GM19193 (cell line): ENCODE results near the gene ZNF385C.

Experiments
- POLR2A ChIP-seq: IDR thresholded peaks from 4 replicates; pipeline ENCODE4 v1.6.1; 2011; ENCODE audit not compliant: insufficient read depth, insufficient read length; ENCODE audit errors: extremely low read depth

Gene ZNF385C, protein sequence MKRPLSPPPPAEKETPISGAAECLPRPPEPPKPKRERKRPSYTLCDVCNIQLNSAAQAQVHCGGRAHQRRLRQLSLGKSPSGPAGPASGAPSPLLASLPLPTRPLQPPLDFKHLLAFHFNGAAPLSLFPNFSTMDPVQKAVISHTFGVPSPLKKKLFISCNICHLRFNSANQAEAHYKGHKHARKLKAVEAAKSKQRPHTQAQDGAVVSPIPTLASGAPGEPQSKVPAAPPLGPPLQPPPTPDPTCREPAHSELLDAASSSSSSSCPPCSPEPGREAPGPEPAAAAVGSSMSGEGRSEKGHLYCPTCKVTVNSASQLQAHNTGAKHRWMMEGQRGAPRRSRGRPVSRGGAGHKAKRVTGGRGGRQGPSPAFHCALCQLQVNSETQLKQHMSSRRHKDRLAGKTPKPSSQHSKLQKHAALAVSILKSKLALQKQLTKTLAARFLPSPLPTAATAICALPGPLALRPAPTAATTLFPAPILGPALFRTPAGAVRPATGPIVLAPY

GRCh38 chr17:42097691-42098631 is at the start of gene ZNF385C:
Gene ZNF385C, minus strand, starts transcription at chr17:42098473. Its CDS starts 35,417 bp downstream, at chr17:42063056.
- no peak for TF ChIP-seq POLR2A

DNA sequence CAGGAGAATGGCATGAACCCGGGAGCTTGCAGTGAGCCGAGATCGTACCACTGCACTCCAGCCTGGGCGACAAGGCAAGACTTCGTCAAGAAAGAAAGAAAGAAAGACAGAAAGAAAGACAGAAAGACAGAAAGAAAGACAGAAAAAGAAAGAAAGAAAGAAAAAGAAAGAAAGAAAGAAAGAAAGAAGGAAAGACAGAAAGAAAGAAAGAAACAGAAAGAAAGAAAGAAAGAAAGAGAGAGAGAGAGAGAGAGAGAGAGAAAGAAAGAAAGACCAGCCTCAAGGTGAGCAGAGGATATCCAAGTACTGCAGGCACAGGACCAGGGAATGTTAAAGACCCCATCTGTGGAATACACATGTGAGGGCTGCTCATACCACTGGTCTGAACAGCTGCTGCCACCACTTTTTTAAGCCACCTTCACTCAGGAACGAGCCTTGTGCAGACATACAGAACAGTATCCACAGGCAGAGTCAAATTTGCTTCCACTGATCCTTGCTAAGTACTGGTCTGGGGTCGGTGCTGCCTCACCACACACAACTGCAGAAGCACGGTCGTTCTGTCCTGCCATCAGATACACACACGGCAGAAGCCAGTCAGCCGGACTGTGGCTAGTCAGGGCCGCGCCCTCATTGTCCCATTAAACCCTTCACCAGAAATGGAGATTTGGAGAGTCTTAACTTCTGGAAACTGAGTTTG is 48.8 kb upstream of the ZNF385C start:
- TF ChIP-seq POLR2A, result no peak

DNA sequence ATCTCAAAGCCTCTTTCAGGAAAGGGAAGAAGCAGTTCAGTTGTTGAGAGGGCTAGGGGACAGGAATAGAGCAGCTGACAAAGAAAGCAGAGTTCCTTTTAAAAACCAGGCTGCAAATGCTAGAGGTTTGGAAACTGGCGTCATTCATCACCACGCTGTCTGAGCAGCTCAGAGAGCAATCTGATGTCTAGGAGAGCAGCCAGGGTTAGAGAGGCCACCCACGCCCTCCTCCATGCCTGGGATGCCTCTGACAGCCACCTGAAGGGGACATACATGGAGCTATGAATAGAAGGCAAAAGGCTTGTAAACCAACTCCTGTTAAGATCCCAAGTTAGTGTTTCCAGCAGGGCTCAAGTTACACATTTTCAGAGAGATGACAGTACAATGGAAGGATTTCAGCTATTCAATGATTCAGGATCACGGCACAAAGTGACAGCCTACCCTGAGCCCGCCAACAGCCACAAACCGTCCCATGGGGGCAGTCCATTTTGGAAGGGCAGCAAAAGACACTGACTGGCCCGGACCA is 44.2 kb upstream of the ZNF385C start:
- TF ChIP-seq POLR2A, result no peak

DNA sequence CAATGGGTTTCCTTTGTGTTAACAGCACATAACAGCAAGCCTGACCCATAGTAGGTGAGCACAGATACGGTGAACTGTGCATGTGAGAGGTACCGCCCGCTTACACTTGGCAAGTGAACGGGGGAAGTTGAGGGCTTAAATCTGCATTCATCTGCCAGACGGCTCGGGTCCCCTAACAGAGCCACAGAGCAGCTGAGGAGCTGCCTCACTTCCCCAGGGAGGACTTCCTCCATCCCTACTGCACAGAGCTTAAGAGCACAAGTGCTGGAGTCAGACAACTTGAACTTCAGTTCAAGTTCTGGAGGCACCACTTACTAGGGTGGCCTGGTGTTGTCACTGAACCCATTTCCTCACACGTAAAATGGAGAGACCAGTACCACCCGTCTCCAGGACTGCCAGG is 43.1 kb upstream of the ZNF385C start:
- no peak for TF ChIP-seq POLR2A

GRCh38 chr17:42138749-42139492 is 40.6 kb upstream of the ZNF385C start:
- TF ChIP-seq POLR2A, result no peak

- TF ChIP-seq POLR2A, result no peak
Observed at GRCh38 chr17:42136654-42137051, 38.4 kb upstream of the ZNF385C start.

GRCh38 chr17:42135664-42136653 is 37.7 kb upstream of the ZNF385C start:
- TF ChIP-seq POLR2A, result no peak

DNA sequence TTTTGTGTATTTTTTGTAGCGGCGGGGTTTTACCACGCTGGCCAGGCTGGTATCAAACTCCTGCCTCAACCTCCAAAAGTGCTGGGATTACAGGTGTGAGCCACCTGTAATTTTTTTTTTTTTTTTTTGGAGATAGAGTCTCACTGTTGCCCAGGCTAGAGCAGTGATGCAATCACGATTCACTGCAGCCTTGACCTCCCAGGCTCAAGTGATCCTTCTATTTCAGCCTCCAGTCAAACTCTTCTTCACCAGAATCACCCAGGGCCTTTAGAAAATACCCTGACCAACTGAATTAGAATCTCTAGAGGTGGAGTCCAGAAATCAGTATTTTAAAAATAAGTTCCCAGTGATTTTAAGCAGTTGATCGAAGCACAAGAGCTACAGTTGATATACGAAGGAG is 36.9 kb upstream of the ZNF385C start:
- no peak for TF ChIP-seq POLR2A

DNA sequence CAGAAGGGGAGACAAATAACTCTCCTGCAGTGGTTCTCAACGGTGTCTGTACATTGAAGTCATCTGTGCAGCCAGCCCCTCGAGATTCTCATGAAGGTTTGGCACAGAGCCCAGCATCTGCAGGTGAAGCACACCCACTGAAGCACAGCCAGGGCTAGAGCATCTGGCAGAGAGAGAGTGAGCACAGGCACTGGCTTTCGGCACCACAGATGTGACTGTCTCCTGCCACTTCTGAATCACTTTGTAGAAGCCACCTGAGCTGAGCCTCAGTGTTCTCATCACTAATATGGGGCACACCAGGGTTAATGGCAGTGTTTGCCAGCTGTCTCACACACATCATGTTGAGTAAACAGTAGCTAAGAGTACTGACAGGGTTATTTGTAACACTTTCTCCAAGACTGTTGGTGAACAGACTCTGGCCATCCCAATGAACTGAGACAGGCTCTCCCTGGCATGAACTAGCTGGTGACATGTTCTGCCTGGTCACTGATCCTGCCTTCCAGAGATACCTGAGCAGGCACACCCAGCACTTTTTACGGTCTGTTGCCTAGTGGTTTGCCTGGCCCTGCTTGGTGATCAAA is 35.3 kb upstream of the ZNF385C start:
- TF ChIP-seq POLR2A, result no peak

DNA sequence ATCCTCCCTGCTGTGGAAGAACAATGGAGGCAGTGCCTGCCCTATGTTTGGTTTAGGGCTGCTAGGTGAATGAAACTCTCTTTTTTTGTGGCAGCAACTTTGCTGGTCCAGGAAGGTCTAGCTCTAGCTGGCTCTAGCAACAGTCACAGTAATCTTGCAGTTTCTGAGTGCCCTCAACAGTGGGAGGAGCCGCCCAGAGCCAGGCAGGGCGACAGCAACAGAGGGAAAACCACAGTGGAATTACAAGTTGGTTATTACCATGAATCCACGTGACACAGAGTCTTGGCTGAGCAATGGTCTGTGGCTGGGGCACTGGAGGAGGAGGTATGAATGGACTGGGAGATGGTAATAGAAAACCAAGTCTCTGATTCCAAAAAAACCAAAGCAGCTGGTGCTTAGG is 34.7 kb upstream of the ZNF385C start:
- TF ChIP-seq POLR2A, result no peak

DNA sequence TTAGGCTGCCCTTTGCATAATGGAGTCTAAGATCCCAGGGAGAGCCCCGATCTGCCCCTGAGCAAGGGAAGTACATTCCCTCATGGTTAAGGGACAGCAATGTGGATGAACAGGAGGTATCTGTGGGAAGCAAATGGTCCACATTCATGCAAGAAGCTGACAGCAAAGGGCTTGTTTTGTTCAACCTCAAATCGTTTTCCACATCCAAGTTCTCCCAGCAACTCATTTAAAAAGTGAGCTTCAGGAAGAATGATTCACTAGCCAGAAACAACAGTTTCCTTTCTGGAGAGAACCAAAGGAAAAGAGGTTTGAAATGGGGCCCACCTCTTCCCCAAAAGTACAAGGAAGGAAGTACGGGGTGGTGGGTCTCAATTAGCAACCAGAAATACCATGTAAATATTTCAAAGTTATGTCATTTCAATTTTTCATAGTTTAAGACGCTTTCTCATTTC is 33.7 kb upstream of the ZNF385C start:
- no peak for TF ChIP-seq POLR2A

DNA sequence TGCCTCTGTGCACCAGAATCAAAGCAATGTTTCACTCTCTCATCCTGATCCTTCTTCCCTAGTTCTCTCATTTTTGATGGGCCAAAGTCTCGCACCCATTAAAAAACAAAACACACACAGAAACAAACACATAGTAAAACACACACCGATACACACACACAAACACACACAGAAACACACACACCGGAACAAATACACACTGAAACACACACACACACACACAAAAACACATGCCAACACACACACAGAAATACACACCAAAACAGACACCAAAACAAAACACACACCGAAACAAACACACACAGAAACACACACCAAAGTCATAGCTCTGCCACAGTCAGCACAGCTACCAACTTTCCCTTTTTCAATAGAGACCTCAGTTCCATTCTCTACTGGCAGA is 33.0 kb upstream of the ZNF385C start:
- no peak for TF ChIP-seq POLR2A
